GM06990 (cell line): ENCODE measurements around the gene ZNF502.
"Not testable (repeated sequence)": the region's sequence is repeated elsewhere in the genome, so short reads cannot be mapped to it uniquely, and the experiment has no call there.

Source experiments
- DNase-seq: peaks from one replicate; pipeline ENCODE4 v3.0.0-alpha.2; 2011; ENCODE audit not compliant: insufficient read length; ENCODE audit errors: extremely low read depth
- H3K27me3 ChIP-seq: replicated peaks from 2 replicates; pipeline ENCODE4 v1.6.0; 2011; ENCODE audit warnings: low read length; ENCODE audit not compliant: control insufficient read depth, insufficient read depth
- H3K36me3 ChIP-seq: 2 replicates; pipeline ENCODE4 v1.5.1; 2011; ENCODE audit warnings: low read length; ENCODE audit not compliant: control insufficient read depth, insufficient read depth
- H3K4me3 ChIP-seq: replicated peaks from 2 replicates; pipeline ENCODE4 v1.5.1; 2011; ENCODE audit warnings: low read depth, mild to moderate bottlenecking, control low read depth, low read length
- CTCF ChIP-seq: IDR thresholded peaks from 2 replicates; pipeline ENCODE4 v1.5.1; 2011; ENCODE audit warnings: low read length, control low read depth, mild to moderate bottlenecking, inconsistent platforms; ENCODE audit not compliant: insufficient read depth, poor library complexity, severe bottlenecking

Gene ZNF502

GRCh38 chr3:44712455-44713075, at the start of gene ZNF502:
Gene ZNF502, plus strand, starts transcription at chr3:44712660. Its CDS starts 7,602 bp downstream, at chr3:44720262.
- peak; percentile 36 for DNase-seq
- no peaks in the 10 kb centered on the region for H3K27me3 ChIP-seq
- no peak within 1 kb of the TSS for H3K4me3 ChIP-seq
- TF ChIP-seq CTCF: no peak
- H3K36me3 ChIP-seq: no peaks in the 10 kb centered on the region

- Histone ChIP-seq H3K4me3 (no peak overlapping the region), H3K36me3 (peaks cover 2% of the 10 kb centered on the region), H3K27me3 (no peaks in the 10 kb centered on the region)
- no peak for DNase-seq
- TF ChIP-seq CTCF: no peak
Measured at GRCh38 chr3:44665173-44665572, 47.3 kb upstream of the ZNF502 start.

GRCh38 chr3:44666346-44666745, 46.1 kb upstream of the ZNF502 start:
- no peaks in the 10 kb centered on the region for H3K27me3 ChIP-seq
- no peak for TF ChIP-seq CTCF
- no peak for DNase-seq
- H3K4me3 ChIP-seq: no peak overlapping the region
- no peaks in the 10 kb centered on the region; the same call in 1 of the 2 replicates for H3K36me3 ChIP-seq

GRCh38 chr3:44669760-44670159, 42.7 kb upstream of the ZNF502 start:
- H3K36me3 ChIP-seq: no peaks in the 10 kb centered on the region
- H3K4me3 ChIP-seq: no peak overlapping the region
- no peak for TF ChIP-seq CTCF
- H3K27me3 ChIP-seq: no peaks in the 10 kb centered on the region
- no peak for DNase-seq

GRCh38 chr3:44673466-44673865, 39.0 kb upstream of the ZNF502 start:
- not testable (repeated sequence) for H3K4me3 ChIP-seq, DNase-seq, H3K27me3 ChIP-seq, H3K36me3 ChIP-seq

- no peak for TF ChIP-seq CTCF
- DNase-seq: no peak
- H3K4me3 ChIP-seq: no peak overlapping the region
- H3K36me3 ChIP-seq: no peaks in the 10 kb centered on the region
- no peaks in the 10 kb centered on the region for H3K27me3 ChIP-seq
Measured at GRCh38 chr3:44674211-44674610, 38.2 kb upstream of the ZNF502 start.
